GM23248 (cell line): ENCODE results near the gene CYGB.

Experiments
- EZH2 ChIP-seq: fragments of 200-600 bp; sonication (generic); IDR thresholded peaks from 2 replicates; pipeline ENCODE4 v1.6.1; 2018; ENCODE audit warnings: antibody characterized with exemption, mild to moderate bottlenecking; ENCODE audit not compliant: insufficient read depth, poor library complexity, severe bottlenecking
- EZH2phosphoT487 ChIP-seq: fragments of 200-600 bp; sonication (generic); IDR thresholded peaks from 2 replicates; pipeline ENCODE4 v1.6.1; 2018; ENCODE audit warnings: antibody characterized with exemption, moderate library complexity, mild to moderate bottlenecking, low read depth; ENCODE audit not compliant: insufficient read depth

- TF ChIP-seq EZH2 (no peak), EZH2phosphoT487 (no peak)
Measured at GRCh38 chr17:76557368-76558197, 20.1 kb upstream of the CYGB start.
